Superior temporal gyrus (tissue), 1 donor: Measurements from ENCODE around the gene GNAT1.
"Not testable (repeated sequence)": the region's sequence is repeated elsewhere in the genome, so short reads cannot be mapped to it uniquely, and the experiment has no call there.

Source experiments
- DNase-seq: peaks from one replicate; pipeline ENCODE4 v3.0.0-alpha.2; 2016; ENCODE audit errors: extremely low spot score

Gene GNAT1

GRCh38 chr3:50220109-50220508 lies 28.7 kb downstream of the GNAT1 start:
- DNase-seq = no peak

- no peak for DNase-seq
Observed at GRCh38 chr3:50221051-50221410, 29.6 kb downstream of the GNAT1 start.

- DNase-seq = no peak
Observed at GRCh38 chr3:50221411-50222168, 30.2 kb downstream of the GNAT1 start.

- no peak for DNase-seq
Observed at GRCh38 chr3:50222169-50222528, 30.7 kb downstream of the GNAT1 start.

- no peak for DNase-seq
Observed at GRCh38 chr3:50224639-50225038, 33.2 kb downstream of the GNAT1 start.

GRCh38 chr3:50226888-50227389 lies 35.5 kb downstream of the GNAT1 start:
- DNase-seq = peak; percentile 64

- DNase-seq = peak; percentile 91
Observed at GRCh38 chr3:50227390-50228183, 36.2 kb downstream of the GNAT1 start.

- not testable (repeated sequence) for DNase-seq
Observed at GRCh38 chr3:50228184-50228763, 36.9 kb downstream of the GNAT1 start.

GRCh38 chr3:50229490-50229889 lies 38.1 kb downstream of the GNAT1 start:
- no peak for DNase-seq

GRCh38 chr3:50230104-50230793 lies 38.8 kb downstream of the GNAT1 start:
- DNase-seq = no peak

GRCh38 chr3:50230794-50231125 lies 39.4 kb downstream of the GNAT1 start:
- DNase-seq = no peak

- no peak for DNase-seq
Observed at GRCh38 chr3:50231581-50231980, 40.2 kb downstream of the GNAT1 start.

- no peak for DNase-seq
Observed at GRCh38 chr3:50232303-50232702, 40.9 kb downstream of the GNAT1 start.

- no peak for DNase-seq
Observed at GRCh38 chr3:50233176-50233575, 41.8 kb downstream of the GNAT1 start.

GRCh38 chr3:50235716-50236483 lies 44.5 kb downstream of the GNAT1 start, which contains the start of gene GNAI2:
Gene GNAI2, plus strand, starts transcription at chr3:50236204. Its CDS starts 132 bp downstream, at chr3:50236336.
- DNase-seq = peak; percentile 99

GRCh38 chr3:50236484-50237132 lies 45.2 kb downstream of the GNAT1 start:
- no peak for DNase-seq

GRCh38 chr3:50237133-50237651 lies 45.8 kb downstream of the GNAT1 start:
- no peak for DNase-seq

GRCh38 chr3:50237754-50238548 lies 46.5 kb downstream of the GNAT1 start:
- peak; percentile 65 for DNase-seq

- peak; percentile 47 for DNase-seq
Observed at GRCh38 chr3:50238549-50239026, 47.2 kb downstream of the GNAT1 start.

- DNase-seq = no peak
Observed at GRCh38 chr3:50239649-50240048, 48.2 kb downstream of the GNAT1 start.
